HG03064 (cell line): ENCODE data around the gene PCDHB5.
"Not testable (repeated sequence)": the region's sequence is repeated elsewhere in the genome, so short reads cannot be mapped to it uniquely, and the experiment has no call there.

Experiments used
- ATAC-seq: cut with Tn5 transposase; IDR thresholded peaks from one replicate; pipeline ENCODE4 v1.9.1; 2021; ENCODE audit warnings: low read depth; ENCODE audit not compliant: unreplicated experiment

PCDHB5 gene

DNA sequence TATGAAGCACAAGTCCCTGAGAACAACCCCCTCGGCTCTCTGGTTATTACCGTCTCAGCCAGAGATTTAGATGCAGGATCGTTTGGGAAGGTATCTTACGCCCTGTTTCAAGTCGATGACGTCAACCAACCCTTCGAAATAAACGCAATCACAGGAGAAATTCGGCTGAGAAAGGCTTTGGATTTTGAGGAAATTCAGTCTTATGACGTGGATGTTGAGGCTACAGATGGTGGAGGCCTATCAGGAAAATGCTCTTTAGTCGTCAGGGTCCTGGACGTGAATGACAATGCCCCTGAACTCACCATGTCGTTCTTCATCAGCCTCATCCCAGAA lies 16.0 kb downstream of the PCDHB5 start:
- no peak for ATAC-seq

DNA sequence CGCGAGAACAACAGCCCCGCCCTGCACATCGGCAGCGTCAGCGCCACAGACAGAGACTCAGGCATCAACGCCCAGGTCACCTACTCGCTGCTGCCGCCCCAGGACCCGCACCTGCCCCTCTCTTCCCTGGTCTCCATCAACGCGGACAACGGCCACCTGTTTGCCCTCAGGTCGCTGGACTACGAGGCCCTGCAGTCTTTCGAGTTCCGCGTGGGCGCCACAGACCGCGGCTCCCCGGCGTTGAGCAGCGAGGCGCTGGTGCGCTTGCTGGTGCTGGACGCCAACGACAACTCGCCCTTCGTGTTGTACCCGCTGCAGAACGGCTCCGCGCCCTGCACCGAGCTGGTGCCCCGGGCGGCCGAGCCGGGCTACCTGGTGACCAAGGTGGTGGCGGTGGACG lies 16.6 kb downstream of the PCDHB5 start:
- not testable (repeated sequence) for ATAC-seq

GRCh38 chr5:141152096-141152495 lies 17.1 kb downstream of the PCDHB5 start:
- not testable (repeated sequence) for ATAC-seq

- ATAC-seq: no peak
Measured at GRCh38 chr5:141155540-141156374, 20.8 kb downstream of the PCDHB5 start.

GRCh38 chr5:141157356-141157755 lies 22.4 kb downstream of the PCDHB5 start:
- not testable (repeated sequence) for ATAC-seq

GRCh38 chr5:141157901-141158300 lies 22.9 kb downstream of the PCDHB5 start:
- ATAC-seq: not testable (repeated sequence)

DNA sequence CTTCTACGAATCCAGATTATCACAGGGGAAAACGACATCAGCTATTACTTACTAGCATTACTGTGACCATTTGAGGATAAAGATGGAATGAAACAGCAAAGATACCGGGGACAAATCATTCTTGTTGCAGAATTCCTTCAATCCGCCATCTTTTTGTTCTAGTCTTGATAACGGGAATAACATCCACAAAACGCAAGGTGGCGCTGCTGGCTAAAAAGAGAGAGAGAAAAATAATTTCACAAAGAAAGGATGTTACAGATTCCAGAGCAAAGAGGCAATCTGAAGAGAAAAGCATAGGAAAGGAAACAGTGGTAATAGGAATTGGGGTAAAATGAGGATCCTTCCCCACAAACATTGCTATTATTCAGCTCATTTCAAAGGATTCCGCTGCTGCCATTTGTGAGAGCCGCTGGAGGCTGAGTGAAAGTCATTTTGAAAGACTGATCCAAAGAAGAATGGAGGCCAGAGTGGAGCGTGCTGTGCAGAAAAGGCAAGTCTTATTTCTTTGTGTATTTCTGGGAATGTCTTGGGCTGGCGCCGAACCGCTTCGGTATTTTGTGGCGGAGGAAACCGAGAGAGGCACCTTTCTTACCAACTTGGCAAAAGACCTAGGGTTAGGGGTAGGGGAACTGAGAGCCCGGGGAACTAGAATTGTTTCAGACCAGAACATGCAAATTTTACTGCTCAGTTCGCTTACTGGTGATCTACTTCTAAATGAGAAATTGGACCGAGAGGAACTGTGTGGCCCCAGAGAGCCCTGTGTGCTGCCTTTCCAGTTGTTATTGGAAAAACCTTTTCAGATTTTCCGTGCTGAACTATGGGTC lies 37.6 kb downstream of the PCDHB5 start, which contains the start of gene PCDHB7:
TSS of gene PCDHB7 (plus strand) at position 264 of the 824 bp plus-strand sequence. CDS start at position 456, 192 bp downstream.
- no peak for ATAC-seq

DNA sequence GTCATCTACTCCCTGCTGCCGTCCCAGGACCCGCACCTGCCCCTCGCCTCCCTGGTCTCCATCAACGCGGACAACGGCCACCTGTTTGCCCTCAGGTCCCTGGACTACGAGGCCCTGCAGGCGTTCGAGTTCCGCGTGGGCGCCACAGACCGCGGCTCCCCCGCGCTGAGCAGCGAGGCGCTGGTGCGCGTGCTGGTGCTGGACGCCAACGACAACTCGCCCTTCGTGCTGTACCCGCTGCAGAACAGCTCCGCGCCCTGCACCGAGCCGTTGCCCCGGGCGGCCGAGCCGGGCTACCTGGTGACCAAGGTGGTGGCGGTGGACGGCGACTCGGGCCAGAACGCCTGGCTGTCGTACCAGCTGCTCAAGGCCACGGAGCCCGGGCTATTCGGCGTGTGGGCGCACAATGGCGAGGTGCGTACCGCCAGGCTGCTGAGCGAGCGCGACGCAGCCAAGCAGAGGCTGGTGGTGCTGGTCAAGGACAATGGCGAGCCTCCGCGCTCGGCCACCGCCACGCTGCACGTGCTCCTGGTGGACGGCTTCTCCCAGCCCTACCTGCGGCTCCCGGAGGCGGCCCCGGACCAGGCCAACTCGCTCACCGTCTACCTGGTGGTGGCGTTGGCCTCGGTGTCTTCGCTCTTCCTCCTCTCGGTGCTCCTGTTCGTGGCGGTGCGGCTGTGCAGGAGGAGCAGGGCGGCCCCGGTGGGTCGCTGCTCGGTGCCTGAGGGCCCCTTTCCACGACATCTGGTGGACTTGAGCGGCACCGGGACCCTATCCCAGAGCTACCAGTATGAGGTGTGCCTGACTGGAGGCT lies 39.5 kb downstream of the PCDHB5 start:
- not testable (repeated sequence) for ATAC-seq

- no peak for ATAC-seq
Measured at GRCh38 chr5:141175933-141176332, 40.9 kb downstream of the PCDHB5 start.

DNA sequence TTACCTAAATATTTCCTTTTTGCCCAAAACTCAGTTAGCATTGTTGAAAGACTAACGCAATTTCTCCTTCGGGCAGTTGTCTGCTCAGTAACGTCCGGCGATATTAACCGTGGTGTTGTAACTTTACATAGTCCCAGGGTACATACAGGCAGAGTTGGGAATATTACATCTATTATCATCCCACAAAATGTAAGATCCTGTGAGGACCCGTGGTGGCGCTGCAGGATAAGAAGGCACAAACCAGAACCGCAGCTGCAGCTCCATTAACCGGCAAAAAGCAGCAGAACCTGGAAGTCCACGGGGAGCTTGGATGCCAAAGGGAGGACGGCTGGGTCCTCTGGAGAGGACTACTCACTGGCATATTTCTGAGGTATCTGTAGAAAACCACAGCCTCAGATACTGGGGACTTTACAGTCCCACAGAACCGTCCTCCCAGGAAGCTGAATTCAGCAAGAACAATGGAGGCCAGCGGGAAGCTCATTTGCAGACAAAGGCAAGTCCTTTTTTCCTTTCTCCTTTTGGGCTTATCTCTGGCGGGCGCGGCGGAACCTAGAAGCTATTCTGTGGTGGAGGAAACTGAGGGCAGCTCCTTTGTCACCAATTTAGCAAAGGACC lies 42.7 kb downstream of the PCDHB5 start, which contains the start of gene PCDHB8:
TSS of gene PCDHB8 (plus strand) at position 214 of the 615 bp plus-strand sequence. CDS start at position 459, 245 bp downstream.
- ATAC-seq: not testable (repeated sequence)

DNA sequence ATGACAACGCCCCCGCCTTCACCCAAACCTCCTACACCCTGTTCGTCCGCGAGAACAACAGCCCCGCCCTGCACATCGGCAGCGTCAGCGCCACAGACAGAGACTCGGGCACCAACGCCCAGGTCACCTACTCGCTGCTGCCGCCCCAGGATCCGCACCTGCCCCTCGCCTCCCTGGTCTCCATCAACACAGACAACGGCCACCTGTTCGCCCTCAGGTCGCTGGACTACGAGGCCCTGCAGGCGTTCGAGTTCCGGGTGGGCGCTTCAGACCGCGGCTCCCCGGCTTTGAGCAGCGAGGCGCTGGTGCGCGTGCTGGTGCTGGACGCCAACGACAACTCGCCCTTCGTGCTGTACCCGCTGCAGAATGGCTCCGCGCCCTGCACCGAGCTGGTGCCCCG lies 44.4 kb downstream of the PCDHB5 start:
- ATAC-seq: not testable (repeated sequence)

DNA sequence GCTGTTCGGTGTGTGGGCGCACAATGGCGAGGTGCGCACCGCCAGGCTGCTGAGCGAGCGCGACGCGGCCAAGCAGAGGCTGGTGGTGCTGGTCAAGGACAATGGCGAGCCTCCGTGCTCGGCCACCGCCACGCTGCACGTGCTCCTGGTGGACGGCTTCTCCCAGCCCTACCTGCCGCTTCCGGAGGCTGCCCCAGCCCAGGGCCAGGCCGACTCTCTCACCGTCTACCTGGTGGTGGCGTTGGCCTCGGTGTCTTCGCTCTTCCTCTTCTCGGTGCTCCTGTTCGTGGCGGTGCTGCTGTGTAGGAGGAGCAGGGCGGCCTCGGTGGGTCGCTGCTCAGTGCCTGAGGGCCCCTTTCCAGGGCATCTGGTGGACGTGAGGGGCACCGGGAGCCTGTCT lies 44.9 kb downstream of the PCDHB5 start:
- not testable (repeated sequence) for ATAC-seq

DNA sequence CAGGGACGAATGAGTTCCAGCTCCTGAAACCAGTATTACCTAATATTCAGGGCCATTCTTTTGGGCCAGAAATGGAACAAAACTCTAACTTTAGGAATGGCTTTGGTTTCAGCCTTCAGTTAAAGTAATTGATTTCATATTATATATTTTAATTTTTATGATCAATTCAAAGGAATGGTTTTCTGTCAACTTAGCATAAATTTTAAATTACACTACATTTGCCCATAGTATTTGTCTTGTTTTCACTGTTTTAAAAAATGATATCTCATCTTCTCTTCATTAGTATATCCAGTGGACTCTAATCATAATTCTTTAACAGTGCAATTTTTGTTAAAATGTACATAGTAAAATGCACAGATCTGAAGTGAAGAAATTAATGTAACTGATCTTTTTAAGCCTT lies 45.3 kb downstream of the PCDHB5 start:
- no peak for ATAC-seq

DNA sequence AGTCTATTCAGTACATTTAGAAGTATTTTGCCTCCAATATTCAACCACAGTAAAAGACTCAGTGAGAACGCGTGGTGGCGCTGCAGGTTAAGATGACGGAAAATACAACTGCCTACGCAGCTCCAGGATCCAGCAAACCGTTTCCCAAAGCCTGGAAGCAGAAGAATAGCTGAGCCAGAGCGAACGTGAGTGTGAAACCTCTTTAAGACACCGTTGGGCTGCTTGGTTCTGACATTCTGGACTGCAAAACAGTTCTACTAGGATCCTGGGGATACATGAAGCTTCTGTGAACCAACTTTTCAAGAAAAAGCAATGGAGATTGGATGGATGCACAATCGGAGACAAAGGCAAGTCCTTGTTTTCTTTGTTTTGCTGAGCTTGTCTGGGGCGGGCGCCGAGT lies 47.2 kb downstream of the PCDHB5 start, which contains the start of gene PCDHB16:
TSS of gene PCDHB16 (plus strand) at position 140 of the 400 bp plus-strand sequence. CDS start at position 313, 173 bp downstream.
- no peak for ATAC-seq

- ATAC-seq: not testable (repeated sequence)
Measured at GRCh38 chr5:141184117-141184855, 49.3 kb downstream of the PCDHB5 start.

- no peak for ATAC-seq
Measured at GRCh38 chr5:141186897-141187512, 52.0 kb downstream of the PCDHB5 start, which contains the start of gene PCDHB9. Gene PCDHB9 (plus strand): TSS chr5:141187161. CDS start chr5:141187319, 158 bp downstream.
